GM18861 (cell line): ENCODE results near the gene KANSL1L.
A peak's percentile ranks its signal among the peaks of the same experiment; 100 is the strongest.
"Not testable (repeated sequence)": the region's sequence is repeated elsewhere in the genome, so short reads cannot be mapped to it uniquely, and the experiment has no call there.

Experiments used
- ATAC-seq: cut with Tn5 transposase; IDR thresholded peaks from one replicate; pipeline ENCODE4 v1.9.1; 2021; ENCODE audit not compliant: unreplicated experiment

The KANSL1L gene, protein sequence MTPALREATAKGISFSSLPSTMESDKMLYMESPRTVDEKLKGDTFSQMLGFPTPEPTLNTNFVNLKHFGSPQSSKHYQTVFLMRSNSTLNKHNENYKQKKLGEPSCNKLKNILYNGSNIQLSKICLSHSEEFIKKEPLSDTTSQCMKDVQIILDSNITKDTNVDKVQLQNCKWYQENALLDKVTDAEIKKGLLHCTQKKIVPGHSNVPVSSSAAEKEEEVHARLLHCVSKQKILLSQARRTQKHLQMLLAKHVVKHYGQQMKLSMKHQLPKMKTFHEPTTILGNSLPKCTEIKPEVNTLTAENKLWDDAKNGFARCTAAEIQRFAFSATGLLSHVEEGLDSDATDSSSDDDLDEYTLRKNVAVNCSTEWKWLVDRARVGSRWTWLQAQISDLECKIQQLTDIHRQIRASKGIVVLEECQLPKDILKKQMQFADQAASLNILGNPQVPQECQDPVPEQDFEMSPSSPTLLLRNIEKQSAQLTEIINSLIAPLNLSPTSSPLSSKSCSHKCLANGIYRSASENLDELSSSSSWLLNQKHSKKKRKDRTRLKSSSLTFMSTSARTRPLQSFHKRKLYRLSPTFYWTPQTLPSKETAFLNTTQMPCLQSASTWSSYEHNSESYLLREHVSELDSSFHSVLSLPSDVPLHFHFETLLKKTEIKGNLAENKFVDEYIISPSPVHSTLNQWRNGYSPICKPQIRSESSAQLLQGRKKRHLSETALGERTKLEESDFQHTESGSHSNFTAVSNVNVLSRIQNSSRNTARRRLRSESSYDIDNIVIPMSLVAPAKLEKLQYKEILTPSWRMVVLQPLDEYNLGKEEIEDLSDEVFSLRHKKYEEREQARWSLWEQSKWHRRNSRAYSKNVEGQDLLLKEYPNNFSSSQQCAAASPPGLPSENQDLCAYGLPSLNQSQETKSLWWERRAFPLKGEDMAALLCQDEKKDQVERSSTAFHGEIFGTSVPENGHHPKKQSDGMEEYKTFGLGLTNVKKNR

DNA sequence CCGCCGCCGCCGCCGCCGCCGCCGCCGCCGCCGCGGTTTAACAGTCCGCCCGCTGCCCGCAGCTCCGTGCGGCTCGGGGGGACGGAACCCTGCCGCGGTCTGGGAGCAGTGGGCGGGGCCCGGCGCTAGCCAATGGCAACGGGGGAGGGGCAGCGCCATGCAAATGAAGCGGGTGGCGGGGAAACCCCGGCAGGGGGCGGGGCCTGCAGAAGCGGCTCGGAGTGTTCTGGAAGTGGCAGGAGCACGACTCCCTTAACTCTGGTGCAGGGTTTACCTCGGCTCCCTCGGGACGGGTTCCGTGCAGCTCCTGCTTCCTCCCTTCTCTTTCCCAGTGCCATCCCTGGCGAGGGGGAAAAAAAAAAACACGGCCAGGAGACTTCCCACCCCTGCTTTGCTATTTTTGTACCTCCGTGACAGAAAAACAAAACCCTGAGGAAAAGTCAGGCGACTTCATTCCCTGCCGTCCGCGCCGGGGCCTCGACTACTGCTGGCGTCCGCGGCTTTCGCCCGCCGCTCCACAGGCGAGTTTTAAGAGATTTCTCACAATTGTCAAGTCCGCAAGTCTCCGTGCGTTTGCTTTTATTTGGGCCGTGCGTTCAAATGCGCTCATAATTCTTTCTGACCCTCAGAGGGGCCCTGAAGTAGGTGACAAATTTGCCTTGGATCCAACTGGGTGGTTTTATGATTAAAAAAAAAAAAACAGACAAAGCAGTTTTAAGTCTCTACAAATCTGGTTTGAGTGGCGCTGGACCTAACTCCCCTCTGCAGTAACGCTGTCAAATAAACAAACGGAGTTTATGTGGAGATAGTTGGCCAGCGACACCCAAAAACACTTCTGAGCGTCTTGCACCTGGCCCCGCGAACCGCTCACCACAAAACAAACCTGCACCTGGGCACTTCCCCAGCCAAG is at the start of gene KANSL1L:
Gene KANSL1L (minus strand): TSS at position 101 of the 910 bp plus-strand sequence. CDS start 16,827 bp downstream, outside the sequence.
- ATAC-seq, result peak; percentile 43

DNA sequence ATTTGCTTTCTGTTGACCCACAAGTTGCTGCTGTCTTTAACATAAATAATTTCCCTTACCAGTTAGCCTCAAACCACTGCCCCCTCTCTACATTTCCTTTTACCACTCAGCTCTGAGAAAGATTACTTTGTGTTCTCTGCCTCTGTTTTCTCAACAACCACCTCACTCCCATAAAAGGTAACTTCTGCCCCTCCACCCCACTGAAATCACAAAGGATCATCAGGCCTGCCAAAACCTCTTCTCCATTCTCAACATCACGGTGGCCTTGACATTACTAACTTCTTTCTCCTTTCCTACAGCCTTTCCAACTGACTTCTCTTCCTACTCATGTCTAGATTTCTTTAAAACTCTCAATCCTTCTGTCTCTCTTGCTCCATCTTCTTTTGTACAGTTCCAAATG is 43.9 kb upstream of the KANSL1L start:
- ATAC-seq, result no peak

DNA sequence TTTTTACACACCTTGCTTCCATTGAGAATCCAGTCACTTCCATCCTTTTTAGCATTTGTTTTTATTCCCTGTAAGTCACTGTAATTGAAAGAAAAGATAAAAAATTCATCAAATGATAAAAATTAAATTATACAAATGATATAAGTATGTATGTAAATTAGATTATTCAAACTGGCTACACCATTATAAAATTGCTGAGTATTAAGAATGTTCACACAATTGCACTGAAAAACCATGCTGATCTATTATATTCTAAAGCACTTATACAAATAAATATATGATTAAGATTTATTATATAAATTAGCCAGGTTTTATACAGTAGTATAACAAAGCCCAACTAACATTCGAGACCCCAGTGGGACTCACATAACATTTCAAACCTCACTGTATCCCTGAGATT is 39.0 kb upstream of the KANSL1L start:
- no peak for ATAC-seq

DNA sequence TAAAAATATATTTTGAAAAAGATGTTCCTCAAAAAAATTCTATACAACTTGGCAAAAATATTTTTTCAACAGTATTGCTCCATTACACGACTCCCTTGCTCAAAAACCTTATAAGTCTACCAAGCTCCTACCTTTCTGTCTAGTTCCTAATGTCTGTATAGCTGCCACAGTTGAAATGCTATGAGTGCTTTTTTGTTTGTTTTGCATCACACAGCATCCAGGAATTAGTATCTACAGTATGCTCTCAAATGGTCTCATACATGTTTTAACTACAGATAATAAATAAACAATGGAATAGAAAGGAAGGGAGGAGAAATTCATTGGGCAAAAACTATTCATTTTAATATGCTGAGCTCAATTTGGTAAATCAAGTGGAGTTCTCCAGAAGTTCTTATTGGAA is 36.7 kb upstream of the KANSL1L start:
- no peak for ATAC-seq

DNA sequence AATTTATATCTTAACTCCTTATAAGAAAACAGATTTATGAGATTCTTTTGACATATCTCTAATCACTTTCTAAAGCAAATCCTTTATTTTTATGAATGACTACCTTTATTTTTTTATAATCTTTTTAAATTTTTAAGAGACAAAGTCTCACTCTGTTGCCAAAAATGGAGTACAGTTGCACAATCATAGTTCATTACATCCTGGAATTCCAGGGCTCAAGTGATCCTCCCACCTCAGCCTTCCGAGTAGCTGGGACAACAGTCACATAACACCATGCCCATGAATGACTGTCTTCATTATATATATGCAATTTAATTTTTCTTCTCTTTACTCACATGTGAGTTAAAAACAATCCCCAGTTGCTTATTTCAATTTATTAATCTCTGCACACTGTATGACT is 32.3 kb upstream of the KANSL1L start:
- ATAC-seq, result no peak

DNA sequence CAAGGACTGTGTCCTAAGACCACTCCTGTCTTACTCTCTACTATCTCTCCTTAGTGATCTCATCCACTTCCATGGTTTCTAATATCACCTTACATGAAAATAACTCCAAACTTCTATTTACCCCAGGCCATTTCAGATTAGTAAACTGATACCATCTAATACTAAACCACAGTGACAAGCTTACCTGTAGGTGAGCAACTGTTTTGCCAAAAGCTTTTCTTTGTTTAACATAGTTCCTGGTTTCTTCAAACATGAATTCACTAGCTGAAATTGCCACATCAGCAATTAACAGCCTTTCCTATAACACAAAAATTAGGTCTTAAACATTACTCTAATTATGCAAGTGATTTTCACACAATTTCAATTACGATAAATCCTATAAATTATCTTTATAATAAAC is 31.9 kb upstream of the KANSL1L start:
- no peak for ATAC-seq

DNA sequence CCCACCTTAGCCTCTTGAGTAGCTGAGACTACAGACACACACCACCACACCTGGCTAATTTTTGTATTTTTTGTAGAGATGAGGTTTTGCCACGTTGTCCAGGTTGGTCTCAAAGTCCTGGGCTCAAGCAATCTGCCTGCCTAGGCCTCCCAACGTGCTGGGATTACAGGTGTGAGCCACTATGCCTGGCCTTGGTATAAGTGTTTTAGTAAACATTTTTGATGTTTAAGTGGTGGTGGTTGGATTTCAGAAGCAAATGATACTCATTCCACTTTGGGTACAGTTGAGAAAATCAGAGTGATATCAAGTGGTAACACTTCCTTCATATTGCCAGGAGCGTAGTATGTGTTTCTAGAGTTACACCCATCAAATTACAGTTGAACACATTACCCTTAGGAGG is 28.6 kb upstream of the KANSL1L start:
- ATAC-seq, result no peak

DNA sequence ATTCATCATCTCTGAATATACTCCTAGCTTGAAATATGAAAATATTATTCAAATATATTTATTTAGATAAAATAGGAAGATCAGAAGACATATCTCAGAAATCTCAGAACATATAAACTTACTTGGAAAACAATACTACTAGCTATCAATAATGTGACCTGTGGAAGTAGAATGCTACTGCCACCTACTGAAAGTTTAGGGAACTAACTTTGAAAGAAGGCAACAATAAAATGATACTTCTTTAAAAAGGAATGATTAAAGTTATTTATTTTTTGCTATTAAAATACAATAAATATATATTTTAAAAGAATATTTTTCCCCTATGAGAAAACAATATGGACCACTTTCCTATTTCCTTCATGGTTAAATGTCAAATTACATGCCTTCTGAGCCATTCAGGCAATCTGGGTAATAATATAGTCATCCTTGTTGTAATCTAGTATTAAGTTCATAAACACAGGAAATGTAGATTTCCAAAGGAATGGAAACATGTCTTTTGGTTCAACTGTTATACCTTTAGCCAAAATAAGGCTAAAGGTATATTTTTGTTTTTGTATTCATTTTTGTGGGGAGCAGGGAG is 28.1 kb upstream of the KANSL1L start:
- peak; percentile 46 for ATAC-seq

DNA sequence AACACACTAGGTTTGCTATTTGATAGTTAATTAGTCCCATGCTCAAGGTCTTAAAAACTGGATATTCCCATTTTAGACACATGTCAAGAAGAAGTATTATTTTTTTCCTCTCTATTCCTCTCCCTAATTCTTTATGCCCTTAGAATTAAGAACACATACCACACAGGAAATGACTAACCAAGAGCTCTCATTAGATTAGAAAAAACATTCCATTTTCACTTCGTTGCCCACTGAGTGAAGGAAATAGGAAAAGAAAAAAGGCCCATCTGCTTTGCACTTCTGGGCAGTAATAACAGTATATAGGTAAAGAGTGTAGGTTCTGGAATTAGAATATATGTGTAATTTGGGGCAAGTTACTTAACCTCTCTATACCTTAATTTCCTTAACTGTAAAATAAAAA is 27.1 kb upstream of the KANSL1L start:
- no peak for ATAC-seq

DNA sequence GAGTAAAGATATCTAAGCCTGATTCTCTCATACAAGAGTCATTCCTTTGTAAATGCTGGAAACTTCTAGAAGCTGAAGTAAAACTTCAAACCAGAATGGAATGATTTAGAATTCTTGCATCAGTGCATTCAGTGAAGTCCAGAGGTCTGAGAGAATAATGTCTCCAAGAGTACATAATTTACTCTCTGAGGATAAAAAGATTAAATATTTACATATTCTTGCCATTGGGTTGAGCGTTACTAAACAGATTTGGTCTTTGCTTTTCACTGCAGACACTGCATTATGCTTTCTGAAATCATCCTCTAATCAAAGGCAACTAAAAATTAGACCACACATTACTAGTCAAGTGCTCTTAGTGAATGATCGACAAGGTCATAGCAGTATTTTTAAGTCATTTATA is 26.5 kb upstream of the KANSL1L start:
- no peak for ATAC-seq

DNA sequence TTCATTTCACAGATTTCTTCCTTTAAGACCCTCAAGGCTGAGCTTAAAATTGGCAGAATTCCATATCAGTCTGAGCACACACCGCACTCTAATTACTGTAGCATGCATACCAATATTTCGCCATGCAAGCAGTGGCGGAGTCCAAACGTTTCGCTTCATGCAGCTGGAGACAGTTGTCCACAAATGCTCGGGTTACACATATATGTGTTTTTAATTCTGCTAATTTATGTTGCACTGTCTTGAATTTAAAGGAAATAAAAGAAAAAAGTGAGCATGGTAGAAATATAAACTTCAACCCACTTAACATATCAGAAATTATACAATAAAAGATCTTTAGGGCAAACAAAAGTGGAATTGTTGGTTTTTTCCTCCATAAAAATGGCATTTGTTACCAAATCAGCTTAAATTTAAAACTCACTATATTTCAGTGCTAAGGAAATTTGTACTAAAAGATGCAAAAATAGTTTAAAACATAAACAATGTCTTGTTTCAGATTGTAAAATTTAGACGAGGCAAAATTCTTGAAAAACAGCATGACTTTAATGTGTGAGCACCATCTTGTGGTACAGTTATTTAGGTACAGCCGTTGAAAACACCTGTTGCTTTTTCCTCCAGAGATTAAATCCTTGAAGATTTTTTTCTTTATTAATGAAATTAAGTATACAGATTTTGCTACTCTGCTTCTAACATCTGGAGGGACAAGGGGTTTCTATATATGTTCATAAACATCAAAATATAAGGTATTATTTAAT is 24.1 kb upstream of the KANSL1L start:
- peak; percentile 27 for ATAC-seq

DNA sequence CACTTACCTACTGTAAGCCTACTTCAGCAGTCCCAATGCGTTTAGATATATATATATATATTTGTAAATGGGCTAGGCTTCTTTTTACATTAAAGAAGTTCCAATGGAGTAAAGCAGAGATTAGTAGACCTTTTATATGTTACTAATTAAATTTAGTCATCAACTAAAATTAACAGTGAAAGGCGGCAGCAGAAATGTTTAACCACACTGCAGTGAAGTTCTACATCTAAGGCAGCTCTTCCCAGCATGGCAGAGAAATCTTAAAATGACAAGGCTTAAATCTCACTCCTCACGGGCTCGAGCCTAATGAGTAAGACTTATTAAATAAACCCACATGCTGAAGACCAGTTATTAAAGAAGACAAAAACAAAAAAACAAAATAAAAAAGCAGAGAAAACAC is 19.1 kb upstream of the KANSL1L start:
- peak; percentile 72 for ATAC-seq

DNA sequence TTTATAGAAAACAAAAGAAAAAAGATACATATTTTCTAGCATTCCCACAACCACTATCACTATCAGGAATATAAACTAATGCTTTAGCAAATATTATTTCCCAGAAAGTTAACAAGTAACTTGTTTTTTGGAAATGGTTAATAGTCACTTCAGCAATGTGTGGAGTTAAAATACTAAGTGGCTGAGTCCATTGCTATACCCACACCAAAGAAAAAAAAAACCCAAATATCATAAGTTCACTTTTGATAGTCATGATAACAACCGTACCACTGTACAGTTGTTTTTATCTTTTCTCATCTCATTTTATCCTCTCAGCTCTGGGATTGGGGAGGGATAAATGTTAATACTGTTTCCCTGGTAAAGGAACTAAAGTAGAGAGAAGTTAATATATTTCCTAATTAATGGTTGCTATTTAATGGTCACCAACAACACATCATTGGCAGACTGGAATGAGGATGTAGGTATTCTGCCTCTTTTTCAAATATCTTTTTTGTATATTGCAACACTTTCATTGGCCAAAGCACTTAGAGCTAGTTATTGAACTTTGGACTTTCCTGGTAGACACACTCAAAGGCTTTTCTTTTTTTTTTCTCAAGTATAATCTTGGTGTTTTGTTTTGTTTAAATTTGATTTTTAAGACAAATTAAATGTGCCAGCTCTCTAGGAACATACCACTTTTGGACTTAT is 18.4 kb upstream of the KANSL1L start:
- ATAC-seq, result peak; percentile 52

DNA sequence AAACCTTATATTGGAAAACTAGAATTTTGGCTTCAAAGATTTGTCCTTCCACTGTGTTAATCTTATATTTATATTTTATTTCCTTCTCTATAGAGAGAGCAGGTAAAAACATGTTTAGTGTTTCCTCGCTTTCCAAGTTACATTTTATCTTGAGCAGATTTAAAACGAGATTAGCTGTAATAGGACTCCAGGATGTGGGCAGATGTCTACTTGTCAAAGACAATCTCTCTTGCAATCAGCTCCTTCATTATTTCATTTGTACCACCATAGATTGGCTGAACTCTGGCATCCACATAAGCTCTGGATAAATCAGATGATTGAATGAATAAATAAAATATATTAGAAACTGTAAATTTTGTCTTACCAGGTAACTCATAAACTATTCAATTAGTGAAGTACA is 17.5 kb upstream of the KANSL1L start:
- no peak for ATAC-seq

DNA sequence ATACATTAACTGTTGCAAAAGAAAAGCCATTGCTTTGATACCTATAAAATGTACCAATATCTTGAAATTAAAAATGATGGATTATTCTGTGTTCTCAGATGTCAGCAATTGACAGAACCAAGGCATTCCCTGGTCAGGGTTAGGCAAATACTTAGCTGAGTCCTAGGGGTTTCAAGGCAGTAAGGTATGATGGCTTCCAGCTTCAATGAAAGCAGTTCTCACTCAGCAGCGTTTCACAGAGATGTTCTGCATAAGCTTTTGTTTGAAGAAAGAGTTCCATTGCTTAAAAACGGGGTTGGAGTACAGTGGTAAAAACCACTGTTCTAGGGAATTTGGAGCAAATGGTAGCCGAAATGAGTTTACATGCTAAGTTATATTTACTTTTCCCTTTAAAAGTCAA is 17.0 kb upstream of the KANSL1L start:
- no peak for ATAC-seq

DNA sequence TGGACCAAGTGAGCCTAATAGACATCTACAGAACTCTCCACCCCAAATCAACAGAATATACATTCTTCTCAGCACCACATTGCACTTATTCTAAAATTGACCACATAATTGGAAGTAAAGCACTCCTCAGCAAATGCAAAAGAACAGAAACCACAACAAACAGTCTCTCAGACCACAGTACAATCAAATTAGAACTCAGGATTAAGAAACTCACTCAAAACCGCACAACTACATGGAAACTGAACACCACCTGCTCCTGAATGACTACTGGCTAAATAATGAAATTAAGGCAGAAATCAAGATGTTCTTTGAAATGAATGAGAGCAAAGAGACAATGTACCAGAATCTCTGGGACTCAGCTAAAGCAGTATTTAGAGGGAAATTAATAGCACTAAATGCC is 12.7 kb upstream of the KANSL1L start:
- ATAC-seq, result not testable (repeated sequence)

DNA sequence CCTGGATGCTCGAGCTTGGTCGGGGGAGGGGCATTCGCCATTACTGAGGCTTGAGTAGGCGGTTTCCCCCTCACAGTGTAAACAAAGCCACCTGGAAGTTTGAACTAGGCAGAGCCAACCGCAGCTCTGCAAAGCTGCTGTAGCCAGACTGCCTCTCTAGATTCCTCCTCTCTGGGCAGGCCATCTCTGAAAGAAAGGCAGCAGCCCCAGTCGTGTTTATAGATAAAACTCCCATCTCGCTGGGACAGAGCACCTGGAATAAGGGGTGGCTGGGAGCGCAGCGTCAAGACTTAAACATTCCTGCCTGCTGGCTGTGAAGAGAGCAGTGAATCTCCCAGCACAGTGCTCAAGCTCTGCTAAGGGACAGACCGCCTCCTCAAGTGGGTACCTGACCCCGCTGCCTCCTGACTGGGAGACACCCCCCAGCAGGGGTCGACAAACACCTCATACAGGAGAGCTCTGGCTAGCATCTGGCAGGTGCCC is 10.4 kb upstream of the KANSL1L start:
- ATAC-seq, result not testable (repeated sequence)

DNA sequence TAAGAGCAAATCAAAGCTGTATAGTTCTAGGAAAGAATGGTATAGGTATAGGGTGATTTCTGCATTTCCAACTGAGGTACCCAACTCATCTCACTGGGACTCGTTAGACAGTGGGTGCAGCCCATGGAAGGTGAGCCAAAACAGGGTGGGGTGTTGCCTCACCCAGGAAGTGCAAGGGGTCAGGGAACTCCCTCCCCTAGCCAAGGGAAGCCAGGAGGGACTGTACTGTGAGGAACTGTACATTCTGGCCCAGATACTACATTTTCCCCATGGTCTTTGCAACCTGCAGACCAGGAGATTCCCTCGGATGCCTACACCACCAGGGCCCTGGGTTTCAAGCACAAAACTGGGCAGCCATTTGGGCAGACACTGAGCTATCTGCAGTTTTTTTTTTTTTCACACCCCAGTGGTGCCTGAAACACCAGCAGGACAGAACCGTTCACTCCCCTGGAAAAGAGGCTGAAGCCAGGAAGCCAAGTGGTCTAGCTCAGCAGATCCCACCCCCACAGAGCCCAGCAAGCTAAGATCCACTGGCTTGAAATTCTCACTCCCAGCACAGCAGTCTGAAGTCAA is 9.9 kb upstream of the KANSL1L start:
- ATAC-seq, result not testable (repeated sequence)

DNA sequence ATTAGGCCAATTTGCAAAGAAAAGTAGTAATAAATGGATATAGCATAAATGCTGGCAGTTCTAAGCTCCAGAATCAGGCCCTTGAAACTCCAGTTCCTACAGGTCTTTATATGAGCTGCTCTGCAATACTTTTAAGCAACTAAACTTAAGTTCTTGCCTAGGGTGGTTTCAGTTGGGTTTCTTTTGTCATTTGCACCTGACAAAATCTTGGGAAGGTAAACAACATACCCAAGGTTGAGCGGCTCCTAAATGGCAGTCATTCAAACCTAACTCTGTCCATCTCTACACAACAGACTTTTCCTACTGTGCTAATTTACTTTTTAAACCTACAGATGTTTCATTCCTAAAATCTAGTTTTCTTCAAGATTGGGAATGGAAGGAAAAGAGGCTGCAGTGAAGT is 9.3 kb upstream of the KANSL1L start:
- no peak for ATAC-seq
